GM12864 (cell line): ENCODE data around the gene SLC39A8.

Experiments used
- DNase-seq: peaks from one replicate; pipeline ENCODE4 v3.0.0-alpha.2; 2011; ENCODE audit warnings: low read depth
- H3K4me3 ChIP-seq: 2 replicates; pipeline ENCODE4 v1.5.1; 2011; ENCODE audit warnings: mild to moderate bottlenecking, low read depth, low read length, control low read depth
- TF ChIP-seq, protein P1 (sequence below): IDR thresholded peaks from 2 replicates; pipeline ENCODE4 v1.5.1; 2011; ENCODE audit warnings: low read depth, mild to moderate bottlenecking, moderate library complexity, low read length, control low read depth, inconsistent platforms; ENCODE audit errors: missing control alignments

The SLC39A8 gene

DNA sequence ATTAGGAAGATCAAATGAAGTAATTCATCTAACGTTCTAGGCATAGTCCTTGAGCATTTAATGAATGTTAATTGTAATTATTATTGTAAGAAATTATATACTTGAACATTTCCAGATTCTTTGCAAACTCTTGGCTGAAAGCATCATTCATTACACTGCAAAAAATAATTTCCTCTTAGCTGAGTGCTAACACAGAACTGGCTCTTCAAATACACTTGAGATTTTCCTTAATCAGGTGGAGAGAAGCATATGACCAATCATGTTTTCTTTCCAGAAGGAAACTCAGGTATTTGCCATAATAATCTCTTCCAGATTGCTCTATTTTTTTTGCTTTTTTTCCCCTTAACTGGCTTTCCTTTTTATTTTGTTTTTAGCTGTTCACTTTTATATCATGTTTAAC lies 42.5 kb downstream of the SLC39A8 start:
- no peak overlapping the region for H3K4me3 ChIP-seq
- TF ChIP-seq, protein P1, sequence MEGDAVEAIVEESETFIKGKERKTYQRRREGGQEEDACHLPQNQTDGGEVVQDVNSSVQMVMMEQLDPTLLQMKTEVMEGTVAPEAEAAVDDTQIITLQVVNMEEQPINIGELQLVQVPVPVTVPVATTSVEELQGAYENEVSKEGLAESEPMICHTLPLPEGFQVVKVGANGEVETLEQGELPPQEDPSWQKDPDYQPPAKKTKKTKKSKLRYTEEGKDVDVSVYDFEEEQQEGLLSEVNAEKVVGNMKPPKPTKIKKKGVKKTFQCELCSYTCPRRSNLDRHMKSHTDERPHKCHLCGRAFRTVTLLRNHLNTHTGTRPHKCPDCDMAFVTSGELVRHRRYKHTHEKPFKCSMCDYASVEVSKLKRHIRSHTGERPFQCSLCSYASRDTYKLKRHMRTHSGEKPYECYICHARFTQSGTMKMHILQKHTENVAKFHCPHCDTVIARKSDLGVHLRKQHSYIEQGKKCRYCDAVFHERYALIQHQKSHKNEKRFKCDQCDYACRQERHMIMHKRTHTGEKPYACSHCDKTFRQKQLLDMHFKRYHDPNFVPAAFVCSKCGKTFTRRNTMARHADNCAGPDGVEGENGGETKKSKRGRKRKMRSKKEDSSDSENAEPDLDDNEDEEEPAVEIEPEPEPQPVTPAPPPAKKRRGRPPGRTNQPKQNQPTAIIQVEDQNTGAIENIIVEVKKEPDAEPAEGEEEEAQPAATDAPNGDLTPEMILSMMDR: no peak
- no peak for DNase-seq

DNA sequence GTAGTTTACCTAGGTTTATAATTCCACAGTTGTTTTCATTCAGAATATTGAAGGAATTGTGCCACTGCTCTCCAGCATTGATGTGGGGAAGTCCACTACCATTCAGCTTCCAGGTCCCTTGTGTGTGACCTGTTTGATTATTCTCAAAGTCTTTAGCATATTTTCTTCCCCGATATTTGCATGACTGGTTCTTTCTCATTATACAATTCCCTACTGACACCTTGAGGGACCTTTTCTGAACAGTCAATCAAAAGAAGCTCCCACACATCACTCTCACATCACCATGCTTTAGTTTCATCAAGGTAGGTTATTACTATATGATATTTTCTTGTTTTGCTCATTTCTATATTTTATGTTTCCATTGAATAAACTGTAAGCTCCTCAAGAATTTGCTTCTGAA lies 44.1 kb downstream of the SLC39A8 start:
- no peak for DNase-seq
- TF ChIP-seq, protein P1: no peak
- no peak overlapping the region for H3K4me3 ChIP-seq

DNA sequence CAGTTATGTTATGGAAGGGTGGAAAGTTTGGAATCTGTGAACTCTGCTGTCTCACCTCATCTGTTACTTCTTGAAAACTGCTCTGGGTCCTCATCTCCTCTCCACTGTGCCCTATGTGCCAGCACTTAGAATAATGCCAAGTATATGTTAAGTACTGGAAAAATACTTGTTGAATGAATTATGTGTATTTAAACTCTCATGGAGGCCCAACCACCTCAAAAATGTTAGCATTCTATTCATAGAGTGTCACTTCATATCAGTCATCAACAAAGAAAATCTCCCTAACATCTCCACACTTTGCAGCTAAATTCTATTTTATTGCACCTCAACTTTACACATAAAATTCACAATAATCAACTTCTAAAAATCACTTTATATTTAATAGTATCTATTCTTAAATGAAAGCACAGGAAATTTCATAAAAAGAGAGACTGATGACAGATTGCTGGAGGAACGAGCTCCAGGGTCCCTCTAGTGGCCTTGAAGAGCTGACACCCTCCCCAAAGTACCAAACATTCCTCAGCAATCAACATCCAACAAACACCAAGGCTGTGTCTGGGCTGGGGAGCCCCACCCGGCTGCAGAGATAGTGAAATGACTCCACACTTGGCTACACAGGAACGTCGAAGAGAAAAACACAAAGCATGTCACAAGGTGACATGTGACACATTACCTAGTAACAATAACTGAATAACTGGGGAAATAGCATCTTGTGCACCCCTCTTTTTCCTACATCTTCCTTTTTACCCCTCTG lies 45.8 kb downstream of the SLC39A8 start:
- TF ChIP-seq, protein P1: peak; percentile 85
- peak; percentile 19 for DNase-seq
- H3K4me3 ChIP-seq: no peak overlapping the region

DNA sequence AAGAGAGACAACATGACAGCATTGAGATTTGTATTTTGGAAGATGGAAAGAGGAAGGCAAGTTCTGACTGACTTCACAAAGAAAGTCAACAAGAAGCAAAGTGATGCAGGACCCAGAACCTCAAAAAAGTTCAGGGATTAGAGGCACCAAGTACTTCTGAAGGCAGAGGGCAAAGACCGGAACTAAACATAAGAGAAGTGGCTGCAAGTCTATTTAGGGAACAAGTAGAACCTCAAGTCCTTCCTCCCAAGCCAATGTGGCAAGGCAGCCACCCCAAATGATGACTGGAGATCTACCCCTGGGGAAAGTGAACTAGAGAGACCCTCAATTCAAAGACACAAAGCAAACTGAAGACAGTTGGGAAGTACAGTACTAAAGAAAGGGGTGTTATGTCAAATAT lies 46.6 kb downstream of the SLC39A8 start:
- no peak overlapping the region for H3K4me3 ChIP-seq
- TF ChIP-seq, protein P1: no peak
- no peak for DNase-seq

DNA sequence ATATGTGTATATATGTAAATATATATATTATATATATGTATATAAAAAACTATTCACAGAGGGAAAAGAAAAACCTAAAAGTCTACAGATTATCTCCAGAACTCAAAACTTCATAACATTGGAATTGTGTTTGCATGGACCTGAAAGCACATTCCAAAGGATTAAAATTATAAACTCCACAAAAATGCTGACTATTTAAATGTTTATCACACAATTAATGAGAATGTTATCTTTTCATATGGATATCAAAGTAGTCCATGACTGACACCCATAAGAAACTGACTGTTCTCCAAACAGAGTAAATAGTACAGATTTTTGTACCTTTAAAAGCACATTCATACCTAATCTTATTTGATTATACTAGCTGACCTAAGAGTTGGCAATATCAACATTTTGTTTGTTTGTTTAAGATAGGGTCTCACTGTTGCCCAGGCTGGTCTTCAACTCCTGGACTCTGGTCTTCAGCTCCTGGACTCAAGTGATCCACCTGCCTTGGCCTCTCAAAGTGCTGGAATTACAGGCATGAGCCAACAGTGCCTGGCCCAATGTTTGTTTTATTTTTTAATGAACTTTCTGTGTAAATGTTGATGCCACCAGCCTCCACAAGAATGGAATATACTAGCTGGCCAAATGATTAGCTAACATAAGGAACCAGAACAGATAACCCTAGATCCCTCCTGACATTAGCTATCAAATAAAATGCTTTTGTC lies 50.0 kb downstream of the SLC39A8 start:
- TF ChIP-seq, protein P1: no peak
- no peak overlapping the region for H3K4me3 ChIP-seq
- no peak for DNase-seq

DNA sequence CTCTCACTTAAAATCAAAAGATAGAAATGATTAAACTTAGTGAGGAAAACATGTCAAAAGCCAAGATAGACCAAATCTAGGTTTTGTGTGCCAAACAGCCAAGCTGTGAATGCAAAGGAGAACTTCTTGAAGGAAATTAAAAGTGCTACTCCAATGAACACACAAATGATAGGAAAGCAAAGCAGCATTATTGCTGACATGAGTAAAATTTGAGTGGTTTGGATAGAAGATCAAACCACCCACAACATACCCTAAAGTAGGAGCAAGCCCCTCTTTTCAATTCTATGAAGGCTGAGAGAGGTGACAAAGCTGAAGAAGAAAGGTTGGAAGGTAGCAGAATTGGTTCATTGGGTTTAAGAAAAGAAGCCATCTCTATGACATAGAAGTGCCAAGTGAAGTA lies 56.8 kb downstream of the SLC39A8 start:
- TF ChIP-seq, protein P1: no peak
- no peak overlapping the region for H3K4me3 ChIP-seq
- no peak for DNase-seq
